ENCODE measurements around the gene BNIPL.
A peak's percentile ranks its signal among the peaks of the same experiment; 100 is the strongest.

BNIPL gene

GRCh38 chr1:151010346-151010726 is 26.1 kb upstream of the BNIPL start:
- DNase-seq = no peak

DNA sequence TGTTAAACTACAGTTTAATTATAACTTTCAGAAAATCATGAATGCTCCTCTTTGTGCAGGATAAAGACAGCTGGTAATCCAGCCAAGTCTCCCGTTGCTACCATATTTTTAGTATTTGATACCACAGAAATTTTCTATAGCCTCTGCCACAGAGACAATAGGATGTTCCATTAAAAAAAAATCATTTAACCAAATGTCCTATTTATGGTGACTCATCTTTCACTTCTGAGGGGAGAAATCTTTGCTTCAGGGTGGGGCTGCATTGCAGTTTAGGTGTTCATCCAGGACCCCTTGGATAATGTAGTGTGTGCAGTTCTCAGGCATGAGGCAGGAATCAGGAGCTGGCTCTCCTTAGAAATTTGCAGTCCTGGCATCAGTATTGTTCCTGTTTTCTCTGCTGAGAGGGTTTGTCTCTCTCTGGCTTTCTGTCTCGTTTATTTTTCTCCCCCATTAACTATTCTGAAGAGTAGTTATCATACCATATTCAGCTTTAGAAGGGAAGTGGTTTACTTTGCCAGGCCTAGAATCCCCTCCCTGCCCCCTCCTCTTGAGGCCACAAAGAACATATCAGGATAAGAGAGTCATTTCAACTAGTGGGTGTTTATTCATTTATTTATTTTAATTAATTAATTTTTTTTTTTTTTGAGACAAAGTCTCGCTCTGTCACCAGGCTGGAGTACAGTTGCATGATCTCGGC is 25.1 kb upstream of the BNIPL start:
- DNase-seq = no peak

DNA sequence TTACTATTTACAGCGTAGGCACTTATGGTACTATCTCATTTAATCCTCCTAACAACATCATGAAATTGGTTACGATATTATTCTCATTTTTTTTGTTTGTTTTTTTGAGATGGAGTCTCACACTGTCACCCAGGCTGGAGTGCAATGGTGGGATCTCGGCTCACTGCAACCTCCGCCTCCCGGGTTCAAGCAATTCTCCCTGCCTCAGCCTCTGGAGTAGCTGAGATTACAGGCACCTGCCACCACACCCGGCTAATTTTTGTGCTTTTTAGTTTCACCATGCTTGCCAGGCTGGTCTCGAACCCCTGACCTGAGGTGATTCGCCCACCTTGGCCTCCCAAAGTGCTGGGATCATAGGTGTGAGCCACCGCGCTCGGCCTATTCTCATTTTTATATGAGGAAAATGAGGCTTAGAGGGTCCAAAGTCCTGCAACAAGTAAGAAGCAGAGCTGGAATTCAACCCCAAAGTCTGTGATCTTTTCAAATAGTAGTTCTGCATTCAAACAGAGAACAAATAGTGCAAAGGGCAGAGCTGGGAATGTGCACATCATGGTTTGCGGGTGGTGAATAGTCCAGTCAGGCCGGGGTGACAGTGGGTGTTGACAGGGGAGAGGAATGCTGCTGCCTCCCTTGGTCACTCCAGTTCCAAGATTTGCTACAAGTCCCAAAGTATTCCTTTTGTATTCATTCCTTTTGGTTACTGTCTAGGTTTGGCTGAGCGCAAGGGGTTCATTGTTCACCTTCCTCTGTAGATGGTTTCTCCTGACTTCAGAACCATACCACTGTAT is 23.5 kb upstream of the BNIPL start:
- DNase-seq = no peak

DNA sequence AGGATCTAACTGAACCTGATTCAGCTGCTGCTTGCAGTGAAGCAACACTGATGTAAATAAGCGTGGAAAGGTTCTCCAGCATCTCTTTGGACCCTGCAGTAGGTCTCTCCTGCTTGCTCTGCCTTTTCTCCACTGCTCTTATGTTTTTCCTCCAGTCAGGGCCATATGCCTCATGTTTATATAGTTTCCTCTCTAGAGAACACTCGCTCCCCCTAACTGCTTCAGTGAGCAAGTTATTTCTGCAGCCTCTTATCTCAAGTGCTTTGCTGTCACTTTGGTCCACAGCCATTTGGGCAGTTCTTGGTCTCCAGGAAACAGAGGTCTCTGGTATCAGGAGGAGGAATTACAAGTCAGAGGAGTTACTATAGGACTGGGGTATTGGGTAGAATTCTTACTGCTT is 22.9 kb upstream of the BNIPL start:
- no peak for DNase-seq

DNA sequence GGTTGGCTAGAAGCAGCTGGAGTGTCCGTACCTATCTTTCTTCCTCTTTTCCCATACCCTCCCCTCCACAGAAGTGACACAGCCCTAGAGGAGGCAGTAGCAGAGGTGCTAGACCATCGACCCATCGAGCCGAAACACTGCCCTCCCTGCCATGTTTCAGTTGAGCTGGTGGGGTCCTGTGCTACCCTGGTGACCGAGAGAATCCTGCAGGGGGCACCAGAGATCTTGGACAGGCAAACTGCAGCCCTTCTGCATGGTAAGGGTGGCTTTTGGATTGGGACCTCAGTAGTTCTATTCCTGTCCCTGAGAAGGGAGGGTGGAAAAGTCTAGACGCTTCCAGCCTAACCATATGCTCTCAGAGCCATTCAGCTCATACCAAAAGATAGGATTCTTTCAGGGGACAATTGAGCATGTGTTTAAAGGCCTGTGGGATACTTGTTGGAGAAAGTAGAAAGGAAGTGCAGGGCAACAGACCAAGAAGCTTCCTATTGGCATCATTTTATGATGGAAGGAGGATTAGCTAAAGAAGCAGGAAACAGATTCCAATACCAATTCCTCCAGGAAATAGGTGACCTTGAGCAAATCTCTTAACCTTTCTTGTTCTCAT is 11.7 kb upstream of the BNIPL start:
- peak; percentile 83 for DNase-seq

GRCh38 chr1:151026460-151026859 is 9.9 kb upstream of the BNIPL start:
- no peak for DNase-seq

DNA sequence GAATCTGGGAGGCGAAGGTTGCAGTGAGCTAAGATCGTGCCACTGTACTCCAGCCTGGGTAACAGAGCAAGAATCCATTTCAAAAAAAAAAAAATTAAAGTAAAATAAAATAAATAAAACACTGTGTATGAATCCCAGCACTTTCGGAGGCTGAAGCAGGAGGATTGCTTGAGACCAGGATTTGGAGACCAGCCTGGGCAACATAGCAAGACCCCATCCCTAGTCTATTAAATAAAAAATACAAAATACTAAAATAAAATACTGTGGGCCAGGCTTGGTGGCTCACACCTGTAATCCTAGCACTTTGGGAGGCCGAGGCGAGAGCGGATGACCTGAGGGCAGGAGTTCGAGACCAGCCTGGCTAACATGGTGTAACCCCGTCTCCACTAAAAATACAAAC is 4.2 kb upstream of the BNIPL start:
- no peak for DNase-seq

DNA sequence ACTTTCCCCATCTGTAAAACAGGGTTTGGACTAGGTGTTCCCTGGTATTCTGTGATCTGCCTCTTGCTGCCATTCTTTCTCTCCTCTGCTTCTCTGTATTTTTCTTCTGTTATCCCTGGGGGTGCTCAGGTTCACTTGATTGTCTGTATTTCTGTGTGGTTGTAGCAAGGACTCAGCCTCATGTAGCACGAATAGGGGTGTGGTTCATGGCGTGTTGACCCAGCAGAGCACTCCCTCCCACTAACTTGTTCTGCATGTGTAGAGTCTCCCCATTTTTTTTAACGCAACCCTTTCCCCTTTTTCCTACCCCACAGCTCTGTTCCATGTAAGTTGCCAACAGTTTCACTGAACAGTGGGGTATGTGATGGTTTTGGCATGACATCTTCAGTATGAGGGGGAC is 1.2 kb upstream of the BNIPL start:
- DNase-seq = no peak

DNA sequence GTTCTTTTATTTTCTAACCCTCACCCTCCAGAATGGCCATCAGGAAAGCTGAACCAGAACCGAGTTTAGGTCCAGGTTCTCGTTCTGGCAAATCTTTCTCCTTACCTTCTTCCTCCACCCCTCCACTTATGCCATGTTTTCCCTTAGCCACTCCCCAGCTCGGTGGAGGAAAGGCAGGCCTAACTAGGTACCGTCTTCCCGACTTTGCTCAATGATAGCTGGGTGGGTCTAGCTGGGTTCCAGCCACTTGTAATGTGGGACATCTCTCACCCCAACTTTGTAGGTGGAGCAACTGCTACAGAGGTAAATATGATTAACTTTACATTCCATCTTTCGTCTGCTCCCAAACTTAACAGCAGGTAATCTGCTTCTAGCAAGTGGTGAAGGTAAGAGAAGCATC is 646 bp downstream of the BNIPL start:
- DNase-seq = no peak

- DNase-seq = no peak
These were observed 3.1 kb downstream of the BNIPL start for GRCh38 chr1:151039521-151039920.

DNA sequence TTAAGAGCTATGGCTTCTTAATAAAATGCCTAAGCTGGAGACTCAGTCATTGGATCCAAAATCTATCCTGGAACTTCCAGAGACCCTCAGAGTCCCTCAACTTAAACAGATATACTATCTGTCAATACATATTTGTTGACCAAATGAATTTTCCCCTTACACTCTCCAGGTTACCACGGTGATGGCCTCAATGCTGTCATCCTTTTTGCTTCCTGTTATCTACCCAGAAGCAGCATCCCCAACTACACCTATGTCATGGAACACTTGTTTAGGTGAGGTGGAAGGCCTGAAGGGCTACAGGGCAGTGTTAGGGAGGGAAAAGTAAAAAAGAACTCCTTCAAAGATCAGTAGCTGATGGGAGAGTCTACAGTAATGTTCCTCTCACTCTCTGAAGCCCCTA is 6.8 kb downstream of the BNIPL start:
- no peak for DNase-seq

DNA sequence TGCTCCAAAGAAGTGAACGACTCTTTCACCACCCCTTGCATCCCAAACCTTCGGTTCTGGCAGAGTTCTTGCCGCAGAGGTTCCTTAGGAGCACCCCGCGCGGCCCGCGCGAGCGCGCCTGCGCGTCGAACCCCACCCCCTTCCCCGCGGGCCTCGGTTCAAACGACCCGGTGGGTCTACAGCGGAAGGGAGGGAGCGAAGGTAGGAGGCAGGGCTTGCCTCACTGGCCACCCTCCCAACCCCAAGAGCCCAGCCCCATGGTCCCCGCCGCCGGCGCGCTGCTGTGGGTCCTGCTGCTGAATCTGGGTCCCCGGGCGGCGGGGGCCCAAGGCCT is 11.2 kb downstream of the BNIPL start, which contains the start of gene C1orf56:
Gene C1orf56 (plus strand): TSS at position 161 of the 334 bp plus-strand sequence. CDS start 97 bp downstream, at position 258.
- peak; percentile 89 for DNase-seq

GRCh38 chr1:151047925-151048644 is 11.7 kb downstream of the BNIPL start:
- peak; percentile 88 for DNase-seq

GRCh38 chr1:151048645-151049032 is 12.3 kb downstream of the BNIPL start:
- DNase-seq = no peak

DNA sequence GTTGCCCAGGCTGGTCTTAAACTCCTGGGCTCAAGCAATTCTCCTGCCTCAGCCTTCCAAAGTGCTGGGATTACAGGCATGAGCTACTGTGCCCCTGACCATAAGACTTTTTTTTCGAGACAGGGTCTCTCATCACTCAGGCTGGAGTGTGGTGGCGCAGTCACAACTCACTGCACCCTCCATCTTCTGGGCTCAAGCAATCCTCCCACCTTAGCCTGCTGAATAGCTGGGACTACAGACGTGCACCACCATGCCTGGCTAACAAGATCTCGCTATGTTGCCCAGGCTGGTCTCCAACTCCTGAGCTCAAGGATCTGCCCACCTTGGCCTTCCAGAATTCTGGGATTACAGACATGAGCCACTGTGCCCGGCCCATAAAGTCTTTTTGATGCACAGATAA is 13.1 kb downstream of the BNIPL start:
- DNase-seq = no peak

- DNase-seq = no peak
These were observed 13.8 kb downstream of the BNIPL start for GRCh38 chr1:151050051-151050688.

- no peak for DNase-seq
These were observed 15.1 kb downstream of the BNIPL start for GRCh38 chr1:151051356-151052009.

- DNase-seq = no peak
These were observed 18.7 kb downstream of the BNIPL start for GRCh38 chr1:151054971-151055547.

DNA sequence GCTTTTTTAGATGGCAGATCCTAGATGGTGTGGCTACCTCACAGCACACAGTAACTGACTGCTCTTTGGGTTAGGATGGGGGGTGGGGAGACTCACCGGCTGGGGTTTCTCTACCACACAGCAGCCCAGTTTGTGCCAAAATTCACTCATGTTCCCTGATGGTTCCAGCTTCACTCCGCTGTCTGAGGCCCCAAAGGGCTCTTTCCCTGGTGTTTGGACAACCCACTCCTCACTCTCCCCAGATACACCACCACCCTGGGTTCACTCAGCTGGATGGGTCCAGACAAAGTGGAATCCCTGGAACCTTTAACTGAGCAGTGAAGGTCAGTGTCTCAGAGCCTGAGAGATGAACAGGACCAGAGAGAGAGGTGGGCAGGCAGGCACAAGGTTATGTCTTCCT is 19.2 kb downstream of the BNIPL start:
- no peak for DNase-seq

- no peak for DNase-seq
These were observed 19.8 kb downstream of the BNIPL start for GRCh38 chr1:151056149-151056548.

DNA sequence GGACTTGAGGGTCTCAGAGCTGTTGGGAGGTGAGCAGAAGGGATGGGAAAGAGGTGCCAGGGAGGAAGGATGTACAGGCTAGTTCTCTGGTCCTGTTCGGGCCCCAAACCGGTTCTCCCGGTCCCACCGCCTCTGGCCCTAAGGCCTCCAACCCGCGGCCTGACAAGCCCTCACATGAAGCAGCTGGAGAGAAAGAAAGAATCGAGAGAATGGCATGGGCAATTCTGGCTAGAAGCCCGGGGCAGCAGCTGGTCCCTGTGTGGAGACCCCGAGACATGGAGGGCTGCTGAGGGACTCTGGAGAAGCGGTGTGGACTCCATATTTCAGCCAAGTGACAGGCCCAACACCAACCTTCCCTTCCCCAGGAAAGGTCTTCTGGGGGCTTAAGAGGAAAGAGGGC is 22.3 kb downstream of the BNIPL start:
- peak; percentile 57 for DNase-seq

All from NCI-H82 (cell line).